HCT116 (cell line): Measurements from ENCODE around the gene FRMD3.

Experiments
- CBX3 ChIP-seq: IDR thresholded peaks from 2 replicates; pipeline ENCODE4 v1.6.1; 2012; ENCODE audit warnings: low read depth
- EZH2 ChIP-seq: fragments of 200-600 bp; sonication (generic); IDR thresholded peaks from 2 replicates; pipeline ENCODE4 v1.6.1; 2017; ENCODE audit warnings: antibody characterized with exemption, mixed run types
- POLR2A ChIP-seq: IDR thresholded peaks from 2 replicates; pipeline ENCODE4 v1.7.0; 2011; ENCODE audit warnings: borderline replicate concordance; ENCODE audit not compliant: insufficient read depth, insufficient read length; ENCODE audit errors: extremely low read depth
- POLR2AphosphoS5 ChIP-seq: IDR thresholded peaks from 2 replicates; pipeline ENCODE4 v1.6.1; 2011; ENCODE audit warnings: mild to moderate bottlenecking, low read depth, low read length, moderate library complexity
- RAD21 ChIP-seq: IDR thresholded peaks from 2 replicates; pipeline ENCODE4 v1.6.1; 2012; ENCODE audit warnings: low read depth, mild to moderate bottlenecking
- SRF ChIP-seq: IDR thresholded peaks from 2 replicates; pipeline ENCODE4 v1.6.1; 2012; ENCODE audit warnings: low read depth
- TCF7L2 ChIP-seq: IDR thresholded peaks from 2 replicates; pipeline ENCODE4 v1.7.0; 2011; ENCODE audit warnings: borderline replicate concordance, inconsistent platforms; ENCODE audit not compliant: insufficient read depth, insufficient read length; ENCODE audit errors: extremely low read depth
- YY1 ChIP-seq: IDR thresholded peaks from 2 replicates; pipeline ENCODE4 v1.6.1; 2011; ENCODE audit warnings: low read length, low read depth, moderate library complexity, mild to moderate bottlenecking; ENCODE audit not compliant: insufficient replicate concordance; ENCODE audit errors: extremely low read depth
- ZNF274 ChIP-seq: fragments of 200-500 bp; sonication (Bioruptor generic); IDR thresholded peaks from 2 replicates; pipeline ENCODE4 v1.6.1; 2014; ENCODE audit warnings: mild to moderate bottlenecking, low read depth, low read length, inconsistent platforms
- TF ChIP-seq, protein P1 (sequence below), 3 experiments: fragments of 200-600 bp in 1 of 3; sonication (generic) in 1 of 3; IDR thresholded peaks in 2 of 3; conservative IDR thresholded peaks in 1 of 3; 2 replicates each; pipeline ENCODE4 v1.5.1; 2012 to 2017; ENCODE audit warnings: low read depth in 2 of 3, low read length in 2 of 3, antibody characterized with exemption in 1 of 3, borderline replicate concordance in 1 of 3, control low read depth in 1 of 3, mild to moderate bottlenecking in 1 of 3, mixed read lengths in 1 of 3, mixed run types in 1 of 3, moderate library complexity in 1 of 3; ENCODE audit not compliant: insufficient read depth in 1 of 3
- TF ChIP-seq, protein P2 (sequence below): IDR thresholded peaks from 2 replicates; pipeline ENCODE4 v1.6.1; 2012; ENCODE audit warnings: low read depth
- TF ChIP-seq, protein P3 (sequence below): IDR thresholded peaks from 2 replicates; pipeline ENCODE4 v1.6.1; 2012

DNA sequence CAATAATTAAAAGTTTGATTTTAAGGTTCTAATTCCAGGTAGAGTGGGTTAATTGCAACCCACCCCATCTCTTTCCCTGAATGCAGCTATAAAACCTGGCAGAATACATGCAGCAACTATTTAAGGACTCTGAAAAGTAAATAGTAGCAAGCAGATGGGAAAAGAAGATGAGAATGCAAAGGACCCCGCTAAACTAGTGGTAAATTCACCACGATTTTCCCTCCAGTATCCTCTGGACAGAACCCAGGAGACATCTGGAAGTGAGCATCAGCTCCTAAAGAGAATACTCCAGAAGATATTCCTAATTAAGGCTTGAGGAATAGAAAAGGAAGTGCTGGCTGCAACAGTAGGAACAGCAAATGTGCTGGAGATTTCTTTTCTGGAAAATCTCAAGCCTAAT lies 170.9 kb downstream of the FRMD3 start:
- TF ChIP-seq, protein P1, sequence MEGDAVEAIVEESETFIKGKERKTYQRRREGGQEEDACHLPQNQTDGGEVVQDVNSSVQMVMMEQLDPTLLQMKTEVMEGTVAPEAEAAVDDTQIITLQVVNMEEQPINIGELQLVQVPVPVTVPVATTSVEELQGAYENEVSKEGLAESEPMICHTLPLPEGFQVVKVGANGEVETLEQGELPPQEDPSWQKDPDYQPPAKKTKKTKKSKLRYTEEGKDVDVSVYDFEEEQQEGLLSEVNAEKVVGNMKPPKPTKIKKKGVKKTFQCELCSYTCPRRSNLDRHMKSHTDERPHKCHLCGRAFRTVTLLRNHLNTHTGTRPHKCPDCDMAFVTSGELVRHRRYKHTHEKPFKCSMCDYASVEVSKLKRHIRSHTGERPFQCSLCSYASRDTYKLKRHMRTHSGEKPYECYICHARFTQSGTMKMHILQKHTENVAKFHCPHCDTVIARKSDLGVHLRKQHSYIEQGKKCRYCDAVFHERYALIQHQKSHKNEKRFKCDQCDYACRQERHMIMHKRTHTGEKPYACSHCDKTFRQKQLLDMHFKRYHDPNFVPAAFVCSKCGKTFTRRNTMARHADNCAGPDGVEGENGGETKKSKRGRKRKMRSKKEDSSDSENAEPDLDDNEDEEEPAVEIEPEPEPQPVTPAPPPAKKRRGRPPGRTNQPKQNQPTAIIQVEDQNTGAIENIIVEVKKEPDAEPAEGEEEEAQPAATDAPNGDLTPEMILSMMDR (IDR thresholded peaks at IDR 0.05 in 2 of 3, conservative IDR thresholded peaks at IDR 0.05 in 1 of 3; ENCODE audit: borderline replicate concordance in 1 of 3, insufficient read depth in 1 of 3, low read depth in 2 of 3, low read length in 2 of 3): no peak
- TF ChIP-seq, protein P2, sequence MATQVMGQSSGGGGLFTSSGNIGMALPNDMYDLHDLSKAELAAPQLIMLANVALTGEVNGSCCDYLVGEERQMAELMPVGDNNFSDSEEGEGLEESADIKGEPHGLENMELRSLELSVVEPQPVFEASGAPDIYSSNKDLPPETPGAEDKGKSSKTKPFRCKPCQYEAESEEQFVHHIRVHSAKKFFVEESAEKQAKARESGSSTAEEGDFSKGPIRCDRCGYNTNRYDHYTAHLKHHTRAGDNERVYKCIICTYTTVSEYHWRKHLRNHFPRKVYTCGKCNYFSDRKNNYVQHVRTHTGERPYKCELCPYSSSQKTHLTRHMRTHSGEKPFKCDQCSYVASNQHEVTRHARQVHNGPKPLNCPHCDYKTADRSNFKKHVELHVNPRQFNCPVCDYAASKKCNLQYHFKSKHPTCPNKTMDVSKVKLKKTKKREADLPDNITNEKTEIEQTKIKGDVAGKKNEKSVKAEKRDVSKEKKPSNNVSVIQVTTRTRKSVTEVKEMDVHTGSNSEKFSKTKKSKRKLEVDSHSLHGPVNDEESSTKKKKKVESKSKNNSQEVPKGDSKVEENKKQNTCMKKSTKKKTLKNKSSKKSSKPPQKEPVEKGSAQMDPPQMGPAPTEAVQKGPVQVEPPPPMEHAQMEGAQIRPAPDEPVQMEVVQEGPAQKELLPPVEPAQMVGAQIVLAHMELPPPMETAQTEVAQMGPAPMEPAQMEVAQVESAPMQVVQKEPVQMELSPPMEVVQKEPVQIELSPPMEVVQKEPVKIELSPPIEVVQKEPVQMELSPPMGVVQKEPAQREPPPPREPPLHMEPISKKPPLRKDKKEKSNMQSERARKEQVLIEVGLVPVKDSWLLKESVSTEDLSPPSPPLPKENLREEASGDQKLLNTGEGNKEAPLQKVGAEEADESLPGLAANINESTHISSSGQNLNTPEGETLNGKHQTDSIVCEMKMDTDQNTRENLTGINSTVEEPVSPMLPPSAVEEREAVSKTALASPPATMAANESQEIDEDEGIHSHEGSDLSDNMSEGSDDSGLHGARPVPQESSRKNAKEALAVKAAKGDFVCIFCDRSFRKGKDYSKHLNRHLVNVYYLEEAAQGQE: no peak
- TF ChIP-seq ZNF274: no peak
- TF ChIP-seq POLR2A: no peak
- TF ChIP-seq, protein P3, sequence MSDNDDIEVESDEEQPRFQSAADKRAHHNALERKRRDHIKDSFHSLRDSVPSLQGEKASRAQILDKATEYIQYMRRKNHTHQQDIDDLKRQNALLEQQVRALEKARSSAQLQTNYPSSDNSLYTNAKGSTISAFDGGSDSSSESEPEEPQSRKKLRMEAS: no peak
- no peak for TF ChIP-seq YY1
- TF ChIP-seq SRF: no peak
- TF ChIP-seq EZH2: no peak
- TF ChIP-seq CBX3: no peak
- TF ChIP-seq POLR2AphosphoS5: no peak
- no peak for TF ChIP-seq RAD21
- no peak for TF ChIP-seq TCF7L2
